Fibroblast of peridontal ligament (primary cell): ENCODE measurements around the gene TWIST2.

Experiments
- DNase-seq: peaks from one replicate; pipeline ENCODE4 v3.0.0-alpha.2; 2010; ENCODE audit errors: extremely low read depth

The TWIST2 gene

GRCh38 chr2:238938401-238939055 is 90.6 kb downstream of the TWIST2 start:
- DNase-seq: peak; percentile 80

DNA sequence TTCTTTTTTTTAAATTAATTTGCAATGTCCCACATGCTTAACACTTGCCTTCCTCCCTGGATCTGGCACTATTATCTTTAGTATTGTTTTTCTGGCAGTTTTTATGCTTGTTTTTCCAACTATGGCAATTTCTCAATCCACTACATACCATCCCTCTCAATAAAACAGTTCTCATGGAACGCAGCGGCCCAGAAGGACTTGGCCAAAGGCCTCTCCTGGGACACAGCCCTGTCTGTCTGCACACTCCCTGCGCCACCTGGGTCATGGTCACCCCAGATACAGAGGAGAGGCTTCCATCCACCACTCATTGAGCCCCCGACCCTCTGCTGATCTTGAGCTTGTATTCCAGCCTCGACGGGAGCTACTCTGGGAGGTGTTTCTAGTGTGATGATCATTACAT is 91.2 kb downstream of the TWIST2 start:
- DNase-seq: no peak

GRCh38 chr2:238939521-238940403 is 91.9 kb downstream of the TWIST2 start:
- no peak for DNase-seq

- DNase-seq: no peak
Observed at GRCh38 chr2:238940806-238941205, 92.9 kb downstream of the TWIST2 start.

DNA sequence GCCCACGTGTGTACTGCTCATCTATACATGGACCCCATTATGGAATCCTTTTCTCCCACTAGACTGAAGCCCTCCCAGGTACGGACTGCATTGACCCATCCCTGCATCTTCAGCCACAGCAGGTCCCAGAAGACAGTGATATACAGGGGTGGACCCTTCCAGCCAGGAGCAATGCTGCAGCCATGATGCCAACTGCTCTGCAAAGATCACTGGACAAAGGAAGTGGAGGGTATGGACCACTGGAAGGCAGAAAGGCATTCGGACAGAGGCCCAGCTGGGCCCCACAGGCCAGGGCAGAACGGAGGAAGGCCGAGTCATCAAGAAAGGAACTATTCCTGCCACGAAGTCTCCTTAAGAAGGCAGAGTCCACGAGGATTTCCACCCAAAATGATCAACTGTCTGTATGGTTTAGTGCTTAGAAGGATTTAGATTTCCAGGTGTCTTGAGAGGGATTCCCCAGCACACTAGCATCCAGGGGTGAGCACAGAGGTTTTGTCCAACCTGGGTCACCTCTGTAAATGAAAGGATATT is 93.4 kb downstream of the TWIST2 start:
- DNase-seq: no peak

GRCh38 chr2:238942080-238942725 is 94.3 kb downstream of the TWIST2 start:
- DNase-seq: no peak

DNA sequence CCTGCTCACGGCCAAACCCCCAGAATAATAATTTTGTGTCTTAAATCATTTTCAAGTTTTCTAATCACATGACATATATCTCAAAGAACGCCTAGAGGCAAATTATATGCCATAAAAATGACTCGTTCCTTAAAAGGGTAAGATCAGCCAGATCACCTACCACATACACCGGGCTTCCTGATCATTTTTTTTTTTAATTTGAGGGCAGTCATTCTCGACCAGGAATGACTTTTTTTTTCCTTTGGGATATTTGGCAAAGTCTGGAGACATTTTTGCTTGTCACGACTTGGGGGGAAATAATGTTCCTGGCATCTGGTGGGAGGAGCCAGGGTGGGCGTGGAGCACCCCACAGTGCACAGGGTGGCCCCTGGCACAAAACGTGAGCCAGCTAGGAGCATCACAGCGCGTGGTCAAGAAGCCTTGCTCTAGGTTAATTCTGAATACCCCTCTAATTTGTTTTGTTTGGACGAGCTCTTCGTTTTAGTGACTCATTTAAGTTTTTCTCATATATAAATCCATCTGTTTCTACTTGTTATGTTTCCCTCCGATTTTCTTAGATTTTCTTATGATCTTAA is 94.9 kb downstream of the TWIST2 start:
- peak; percentile 70 for DNase-seq

- DNase-seq: no peak
Observed at GRCh38 chr2:238943338-238944067, 95.6 kb downstream of the TWIST2 start.

- DNase-seq: peak; percentile 30
Observed at GRCh38 chr2:238945433-238946150, 97.7 kb downstream of the TWIST2 start.

GRCh38 chr2:238946318-238947242 is 98.7 kb downstream of the TWIST2 start:
- no peak for DNase-seq

DNA sequence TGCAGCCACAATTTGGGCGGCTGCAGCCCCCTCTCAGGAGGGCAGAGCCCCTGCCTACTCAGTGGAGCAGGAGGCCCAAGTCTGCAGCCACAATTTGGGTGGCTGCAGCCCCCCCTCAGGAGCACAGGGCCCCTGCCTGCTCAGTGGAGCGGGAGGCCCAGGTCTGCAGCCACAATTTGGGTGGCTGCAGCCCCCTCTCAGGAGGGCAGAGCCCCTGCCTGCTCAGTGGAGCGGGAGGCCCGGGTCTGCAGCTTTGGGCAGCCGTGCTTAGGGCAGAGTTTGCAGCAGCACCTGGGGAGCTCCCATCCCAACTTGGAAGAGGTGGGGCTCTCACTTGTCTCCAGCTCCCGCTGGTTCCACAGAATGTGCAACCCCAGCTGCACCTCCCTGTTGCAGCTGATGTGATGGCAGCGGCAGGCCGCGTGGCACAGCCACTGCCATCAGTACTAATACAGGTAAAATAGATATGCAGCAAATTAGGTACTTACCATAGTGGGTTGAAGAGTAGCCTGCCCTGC is 99.4 kb downstream of the TWIST2 start:
- no peak for DNase-seq

DNA sequence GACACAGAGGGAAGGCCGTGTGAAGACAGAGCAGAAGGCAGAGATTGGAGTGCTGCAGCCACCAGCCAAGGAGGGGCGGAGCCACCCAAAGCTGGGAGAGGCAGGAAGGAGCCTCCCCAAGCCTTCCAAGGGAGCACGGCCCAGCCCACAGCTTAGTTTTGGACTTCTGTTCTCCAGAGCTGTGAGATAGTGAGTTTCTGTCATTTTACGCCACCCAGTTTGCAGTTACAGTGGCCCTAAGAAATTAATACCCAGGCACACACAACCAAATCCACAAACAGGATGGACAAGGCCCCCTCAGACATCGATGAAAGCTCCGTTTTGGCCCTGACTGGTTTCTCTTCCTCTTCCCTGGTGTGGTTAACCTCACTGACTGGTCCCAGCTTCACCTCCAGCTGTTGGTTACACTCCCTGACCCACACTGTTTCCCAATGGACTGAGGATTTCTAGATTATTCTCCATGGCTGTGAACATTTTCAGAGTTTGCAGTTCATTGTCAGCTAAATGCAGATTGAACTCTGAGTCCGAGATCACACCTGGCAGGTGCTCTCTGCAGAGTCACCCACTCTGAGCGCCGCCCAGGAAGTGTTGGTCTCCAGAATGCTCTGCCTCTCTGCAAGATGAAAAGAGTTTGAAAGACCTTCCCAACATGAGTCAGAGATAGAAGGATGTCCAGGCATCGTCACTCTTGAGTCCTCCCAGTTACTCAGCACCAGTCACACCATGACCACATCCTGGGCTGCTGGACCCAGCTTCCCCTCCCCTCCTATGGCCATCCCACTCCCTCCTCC is 100.2 kb downstream of the TWIST2 start:
- DNase-seq: peak; percentile 73

DNA sequence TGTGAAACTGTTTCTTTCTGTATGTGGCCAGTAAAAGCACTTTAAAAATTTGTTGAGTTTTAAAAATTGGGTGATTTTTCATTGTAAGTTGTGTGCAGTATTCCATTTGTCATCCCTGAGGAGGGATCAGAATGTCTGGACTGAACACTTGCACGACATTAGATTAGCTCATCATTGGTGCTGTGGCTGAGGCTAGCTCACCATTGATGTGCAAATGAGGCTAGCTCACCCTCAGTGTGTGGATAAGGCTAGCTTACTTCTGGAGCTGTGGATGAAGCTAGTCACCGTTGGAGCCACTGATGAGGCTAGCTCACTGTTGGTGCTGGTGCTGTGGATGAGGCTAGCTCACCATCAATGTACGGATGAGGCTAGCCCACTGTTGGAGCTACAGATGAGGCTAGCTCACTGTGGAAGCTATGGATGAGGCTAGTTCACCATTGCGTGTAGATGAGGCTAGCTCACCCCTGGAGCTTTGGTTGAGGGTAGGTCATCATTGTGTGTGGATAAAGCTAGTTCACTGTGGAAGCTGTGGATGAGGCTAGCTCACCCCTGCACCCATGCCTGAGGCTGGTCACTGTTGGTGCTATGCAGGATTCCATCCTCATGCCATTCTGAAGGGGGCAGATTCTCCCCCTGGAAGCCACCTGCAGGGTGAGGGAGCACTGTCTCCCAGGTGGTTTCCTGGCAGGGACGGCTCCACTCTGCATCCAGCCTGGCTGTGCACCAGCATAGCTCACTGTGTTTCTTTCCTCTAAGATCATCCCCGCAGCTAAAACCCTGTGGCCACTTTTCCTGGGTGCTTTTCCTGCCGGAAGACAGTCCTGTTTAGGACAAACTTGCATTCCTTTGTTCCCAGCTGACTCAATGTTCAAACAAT is 101.1 kb downstream of the TWIST2 start:
- no peak for DNase-seq

- DNase-seq: no peak
Observed at GRCh38 chr2:238949710-238950345, 101.9 kb downstream of the TWIST2 start.

- DNase-seq: no peak
Observed at GRCh38 chr2:238950551-238950950, 102.7 kb downstream of the TWIST2 start.

DNA sequence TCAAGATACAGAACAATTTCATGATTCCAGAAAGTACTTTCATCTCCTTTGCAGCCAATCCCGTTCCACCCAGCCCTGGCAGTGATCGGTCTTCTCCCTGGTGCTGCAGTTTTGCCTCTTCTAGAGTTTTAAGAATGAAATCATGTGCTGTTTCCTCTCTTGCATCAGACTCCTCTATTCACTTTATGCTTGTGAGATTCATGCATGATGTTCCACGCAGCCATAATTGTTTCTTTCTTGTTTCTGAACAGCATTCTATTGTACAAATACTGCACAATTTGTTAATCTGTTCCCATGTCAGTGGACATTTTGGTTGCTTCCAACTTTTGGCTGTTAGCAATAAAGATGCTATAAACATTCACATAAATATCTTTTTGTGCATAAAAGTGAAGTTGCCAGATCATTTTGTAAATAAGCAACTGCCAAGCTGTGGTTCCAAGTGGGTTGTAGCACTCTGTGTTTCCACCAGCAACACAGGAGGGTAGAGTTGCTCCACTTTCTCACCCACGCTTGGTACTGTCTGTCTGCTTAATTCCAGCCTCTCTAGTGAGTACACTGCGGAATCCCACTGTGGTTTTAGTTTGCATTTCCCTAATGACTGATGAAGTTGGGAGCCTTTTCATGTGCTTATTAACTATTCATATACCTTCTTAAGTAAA is 104.5 kb downstream of the TWIST2 start:
- peak; percentile 79 for DNase-seq
